22Rv1 (cell line): Measurements from ENCODE around the gene CNIH2.

Experiments used
- CTCF ChIP-seq: fragments of 450-650 bp; IDR thresholded peaks from 2 replicates; pipeline ENCODE4 v1.5.1; 2017; ENCODE audit warnings: mild to moderate bottlenecking
- ZFX ChIP-seq: fragments of 450-650 bp; IDR thresholded peaks from 2 replicates; pipeline ENCODE4 v1.6.1; 2017; ENCODE audit warnings: antibody characterized with exemption, borderline replicate concordance

- TF ChIP-seq CTCF (no peak), ZFX (no peak)
These were observed 31.5 kb downstream of the CNIH2 start for GRCh38 chr11:66309475-66309874.
